ENCODE results near the gene ABRAXAS1. TPM values are rescaled to one million over a fixed set of nuclear protein-coding genes. Genes with fewer than 3 reads are reported as not detected.

Gene ABRAXAS1
- total and polyA plus RNA-seq, 2 of the 8 experiments (the other 6 are each of a cell fraction or from before 2014, with no cell fraction given): 11.4 to 32.1 TPM

DNA sequence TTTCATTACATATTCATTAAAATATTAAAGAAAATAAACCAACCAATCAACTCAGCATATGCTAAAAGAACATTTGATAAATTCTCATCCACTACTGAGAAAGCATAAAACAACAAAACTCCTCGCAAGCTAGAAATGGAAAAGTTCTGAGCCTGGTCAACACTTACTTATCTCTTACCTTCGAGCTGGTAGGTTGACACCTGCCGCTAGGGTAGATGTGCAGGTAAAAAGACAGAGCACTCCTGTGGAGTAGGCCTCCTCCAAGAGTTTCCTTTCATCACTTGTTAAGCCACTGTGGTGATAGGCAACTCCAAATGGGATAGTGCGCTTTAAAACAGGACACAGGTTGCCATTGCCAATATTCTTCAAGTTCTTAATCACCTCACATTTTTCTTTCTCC is 48.2 kb downstream of the ABRAXAS1 start:
- Histone ChIP-seq H2BK20ac (ENCODE audit: low read length) (no peak overlapping the region), H4K5ac (ENCODE audit: insufficient read length, low read depth, low read length) (no peak overlapping the region), H3K9ac (replicated peaks in 1 of 4; ENCODE audit: extremely low read depth in 1 of 4, low read depth in 3 of 4, low read length in 3 of 4) (no peak overlapping the region), H2BK15ac (ENCODE audit: low read length) (no peak overlapping the region), H3K23me2 (ENCODE audit: low read depth, low read length) (no peaks in the 10 kb centered on the region), H4K91ac (replicated peaks; ENCODE audit: insufficient read length, low read length) (no peak overlapping the region), H3K27me3 (replicated peaks in 1 of 4; ENCODE audit: control insufficient read depth in 3 of 4, extremely low read depth in 1 of 4, insufficient read depth in 3 of 4, low read length in 3 of 4) (peaks cover 0 to 1% (median 0%) of the 10 kb centered on the region in 4 experiments; a peak in 1 of 7 replicates), H3K9me3 (ENCODE audit: insufficient read depth in 2 of 2, low read depth in 1 of 2, low read length in 1 of 2) (no peaks in the 10 kb centered on the region), H3K79me1 (ENCODE audit: low read depth, low read length) (no peaks in the 10 kb centered on the region), H3K18ac (ENCODE audit: extremely low read depth, low read length) (no peak overlapping the region), H2BK12ac (ENCODE audit: low read depth, low read length) (no peak overlapping the region), H2AK5ac (ENCODE audit: low read depth, low read length) (no peak overlapping the region), H2AFZ (ENCODE audit: low read length) (no peak overlapping the region), H4K8ac (ENCODE audit: extremely low read depth, insufficient read depth, low read length) (no peak overlapping the region), H3K56ac (replicated peaks; ENCODE audit: insufficient read length, low read depth, low read length) (no peak overlapping the region), H4K20me1 (replicated peaks in 1 of 2; ENCODE audit: control insufficient read depth in 1 of 2, insufficient read depth in 2 of 2, low read length in 2 of 2) (peaks cover 0 to 2% of the 10 kb centered on the region in 2 experiments), H3K4me1 (replicated peaks in 1 of 4; ENCODE audit: control insufficient read depth in 3 of 4, insufficient read depth in 4 of 4, low read length in 3 of 4) (no peaks in the 10 kb centered on the region), H3K79me2 (ENCODE audit: control insufficient read depth in 1 of 2, insufficient read depth in 2 of 2, low read length in 2 of 2) (no peaks in the 10 kb centered on the region), H2BK120ac (replicated peaks; ENCODE audit: low read depth, low read length) (no peak overlapping the region), H3K36me3 (ENCODE audit: control insufficient read depth in 2 of 4, insufficient read depth in 4 of 4, low read length in 3 of 4) (peaks cover 0 to 10% (median 2%) of the 10 kb centered on the region in 4 experiments; a peak in 2 of 8 replicates), H3K14ac (ENCODE audit: insufficient read length) (no peak overlapping the region), H3K4me2 (ENCODE audit: insufficient read depth in 1 of 2, low read depth in 2 of 2, low read length in 2 of 2) (no peak overlapping the region), H2BK5ac (ENCODE audit: low read depth, low read length) (no peak overlapping the region), H3K27ac (ENCODE audit: low read depth, low read length) (no peak overlapping the region), H3K4me3 (ENCODE audit: extremely low read depth in 1 of 4, insufficient read depth in 2 of 4, low read depth in 3 of 4, low read length in 4 of 4) (no peak overlapping the region), H3K4ac (replicated peaks; ENCODE audit: insufficient read length, low read depth, low read length) (no peak overlapping the region), H3K23ac (ENCODE audit: insufficient read length) (no peak overlapping the region)
- ChIA-PET POLR2A (ENCODE audit: partially characterized antibody) (no interaction called here), CTCF (ENCODE audit: partially characterized antibody) (no interaction called here)
- DNase-seq (ENCODE audit: low read depth in 1 of 2, low spot score in 2 of 2): no peak
- WGBS, 2 experiments (ENCODE audit: extremely low coverage in 1 of 2, insufficient coverage in 1 of 2, insufficient read length in 1 of 2, insufficient replicate concordance in 2 of 2, low coverage in 1 of 2, low lambda C conversion rate in 2 of 2, missing lambda C conversion rate in 1 of 2): 90% methylated on average over 4 of the region's 4 CpGs; no CpG with 5 or more reads in 1 of the 2 experiments
- no peak for FAIRE-seq
- TF ChIP-seq SUZ12 (IDR thresholded peaks at IDR 0.05; ENCODE audit: low read length): no peak
- TF ChIP-seq USF2 (IDR thresholded peaks at IDR 0.05; ENCODE audit: low read length): no peak
- TF ChIP-seq CHD2 (IDR thresholded peaks at IDR 0.05; ENCODE audit: low read length): no peak

Measured in H1 (cell line).